ENCODE results near the gene LACC1.

The LACC1 gene

GRCh38 chr13:43911871-43912270 is 32.2 kb downstream of the LACC1 start:
- no peaks in the 10 kb centered on the region for H3K9me3 Mint-ChIP-seq
- peaks cover 6% of the 10 kb centered on the region for H3K4me1 Mint-ChIP-seq (ENCODE audit: low read depth)
- no peaks in the 10 kb centered on the region for H3K36me3 Mint-ChIP-seq (ENCODE audit: low read depth)
- H3K4me3 Mint-ChIP-seq = no peak overlapping the region
- no peak overlapping the region for H3K27ac Mint-ChIP-seq
- peaks cover 5% of the 10 kb centered on the region for H3K27me3 Mint-ChIP-seq

GRCh38 chr13:43915451-43915850 is 35.7 kb downstream of the LACC1 start:
- Mint-ChIP-seq H3K9me3 (no peaks in the 10 kb centered on the region), H3K27me3 (peaks cover 17% of the 10 kb centered on the region)

GRCh38 chr13:43916828-43917227 is 37.1 kb downstream of the LACC1 start:
- Mint-ChIP-seq H3K4me1 (ENCODE audit: low read depth) (no peaks in the 10 kb centered on the region), H3K4me3 (no peak overlapping the region), H3K27ac (no peak overlapping the region), H3K9me3 (no peaks in the 10 kb centered on the region), H3K36me3 (ENCODE audit: low read depth) (no peaks in the 10 kb centered on the region), H3K27me3 (peaks cover 22% of the 10 kb centered on the region)

More at GRCh38 chr13:43915451-43915850, 35.7 kb downstream of the LACC1 start:
- no peak overlapping the region for H3K4me3 Mint-ChIP-seq
- H3K27ac Mint-ChIP-seq = no peak overlapping the region
- H3K4me1 Mint-ChIP-seq (ENCODE audit: low read depth) = no peaks in the 10 kb centered on the region
- H3K36me3 Mint-ChIP-seq (ENCODE audit: low read depth) = no peaks in the 10 kb centered on the region

- no peak overlapping the region for H3K27ac Mint-ChIP-seq
- no peak overlapping the region for H3K4me3 Mint-ChIP-seq
- H3K36me3 Mint-ChIP-seq (ENCODE audit: low read depth) = no peaks in the 10 kb centered on the region
- no peaks in the 10 kb centered on the region for H3K9me3 Mint-ChIP-seq
- H3K27me3 Mint-ChIP-seq = peaks cover 26% of the 10 kb centered on the region
- H3K4me1 Mint-ChIP-seq (ENCODE audit: low read depth) = no peaks in the 10 kb centered on the region
Measured at GRCh38 chr13:43918636-43919035, 38.9 kb downstream of the LACC1 start.

- Mint-ChIP-seq H3K4me3 (no peak overlapping the region), H3K27me3 (peaks cover 36% of the 10 kb centered on the region), H3K9me3 (no peaks in the 10 kb centered on the region), H3K36me3 (ENCODE audit: low read depth) (no peaks in the 10 kb centered on the region), H3K4me1 (ENCODE audit: low read depth) (no peaks in the 10 kb centered on the region), H3K27ac (no peak overlapping the region)
Measured at GRCh38 chr13:43920965-43921674, 41.4 kb downstream of the LACC1 start.

GRCh38 chr13:43924549-43925245 is 45.0 kb downstream of the LACC1 start:
- Mint-ChIP-seq H3K27me3 (peaks cover 26% of the 10 kb centered on the region), H3K9me3 (no peaks in the 10 kb centered on the region), H3K27ac (no peak overlapping the region), H3K4me3 (no peak overlapping the region), H3K4me1 (ENCODE audit: low read depth) (no peaks in the 10 kb centered on the region), H3K36me3 (ENCODE audit: low read depth) (no peaks in the 10 kb centered on the region)

GRCh38 chr13:43929947-43930346 is 50.2 kb downstream of the LACC1 start:
- Mint-ChIP-seq H3K27ac (no peak overlapping the region), H3K9me3 (no peaks in the 10 kb centered on the region), H3K36me3 (ENCODE audit: low read depth) (no peaks in the 10 kb centered on the region), H3K4me1 (ENCODE audit: low read depth) (no peaks in the 10 kb centered on the region), H3K27me3 (peaks cover 7% of the 10 kb centered on the region), H3K4me3 (no peak overlapping the region)

GRCh38 chr13:43933378-43933777 is 53.7 kb downstream of the LACC1 start:
- Mint-ChIP-seq H3K4me1 (ENCODE audit: low read depth) (no peaks in the 10 kb centered on the region), H3K9me3 (no peaks in the 10 kb centered on the region), H3K27me3 (peaks cover 21% of the 10 kb centered on the region), H3K27ac (no peak overlapping the region), H3K4me3 (no peak overlapping the region), H3K36me3 (ENCODE audit: low read depth) (no peaks in the 10 kb centered on the region)

- Mint-ChIP-seq H3K27me3 (peaks cover 21% of the 10 kb centered on the region), H3K9me3 (no peaks in the 10 kb centered on the region), H3K4me1 (ENCODE audit: low read depth) (no peaks in the 10 kb centered on the region), H3K4me3 (no peak overlapping the region), H3K27ac (no peak overlapping the region), H3K36me3 (ENCODE audit: low read depth) (no peaks in the 10 kb centered on the region)
Measured at GRCh38 chr13:43934273-43934672, 54.6 kb downstream of the LACC1 start.

- no peaks in the 10 kb centered on the region for H3K4me1 Mint-ChIP-seq (ENCODE audit: low read depth)
- peaks cover 16% of the 10 kb centered on the region for H3K27me3 Mint-ChIP-seq
- no peaks in the 10 kb centered on the region for H3K36me3 Mint-ChIP-seq (ENCODE audit: low read depth)
- no peak overlapping the region for H3K27ac Mint-ChIP-seq
- no peak overlapping the region for H3K4me3 Mint-ChIP-seq
- H3K9me3 Mint-ChIP-seq = no peaks in the 10 kb centered on the region
Measured at GRCh38 chr13:43935878-43936277, 56.2 kb downstream of the LACC1 start.

- Mint-ChIP-seq H3K9me3 (no peaks in the 10 kb centered on the region), H3K27me3 (peaks cover 16% of the 10 kb centered on the region), H3K4me3 (no peak overlapping the region), H3K4me1 (ENCODE audit: low read depth) (no peaks in the 10 kb centered on the region), H3K36me3 (ENCODE audit: low read depth) (no peaks in the 10 kb centered on the region), H3K27ac (no peak overlapping the region)
Measured at GRCh38 chr13:43936647-43937046, 56.9 kb downstream of the LACC1 start.

- Mint-ChIP-seq H3K27me3 (peaks cover 16% of the 10 kb centered on the region), H3K4me1 (ENCODE audit: low read depth) (no peaks in the 10 kb centered on the region), H3K27ac (no peak overlapping the region), H3K9me3 (no peaks in the 10 kb centered on the region), H3K36me3 (ENCODE audit: low read depth) (no peaks in the 10 kb centered on the region), H3K4me3 (no peak overlapping the region)
Measured at GRCh38 chr13:43937839-43938238, 58.1 kb downstream of the LACC1 start.

GRCh38 chr13:43938449-43938848 is 58.7 kb downstream of the LACC1 start:
- H3K36me3 Mint-ChIP-seq (ENCODE audit: low read depth) = no peaks in the 10 kb centered on the region

GRCh38 chr13:43939086-43939485 is 59.4 kb downstream of the LACC1 start:
- H3K36me3 Mint-ChIP-seq (ENCODE audit: low read depth) = no peaks in the 10 kb centered on the region
- no peaks in the 10 kb centered on the region for H3K4me1 Mint-ChIP-seq (ENCODE audit: low read depth)
- peaks cover 16% of the 10 kb centered on the region for H3K27me3 Mint-ChIP-seq
- H3K27ac Mint-ChIP-seq = no peak overlapping the region
- H3K9me3 Mint-ChIP-seq = no peaks in the 10 kb centered on the region
- H3K4me3 Mint-ChIP-seq = no peak overlapping the region

More at GRCh38 chr13:43938449-43938848, 58.7 kb downstream of the LACC1 start:
- no peak overlapping the region for H3K4me3 Mint-ChIP-seq
- H3K4me1 Mint-ChIP-seq (ENCODE audit: low read depth) = no peaks in the 10 kb centered on the region
- no peak overlapping the region for H3K27ac Mint-ChIP-seq
- no peaks in the 10 kb centered on the region for H3K9me3 Mint-ChIP-seq
- peaks cover 16% of the 10 kb centered on the region for H3K27me3 Mint-ChIP-seq

- Mint-ChIP-seq H3K36me3 (ENCODE audit: low read depth) (no peaks in the 10 kb centered on the region), H3K4me1 (ENCODE audit: low read depth) (no peaks in the 10 kb centered on the region), H3K27me3 (peaks cover 3% of the 10 kb centered on the region), H3K27ac (no peak overlapping the region), H3K4me3 (no peak overlapping the region), H3K9me3 (no peaks in the 10 kb centered on the region)
Measured at GRCh38 chr13:43942286-43942685, 62.6 kb downstream of the LACC1 start.

Data from stimulated activated naive CD8-positive, alpha-beta T cell treated with anti-CD3 and anti-CD28 coated beads, Interleukin-15, Interleukin-2, amounts not matched to agents 100 ng/mL and 50 ng/mL, for 24 hours (primary cell).